Astrocyte of the spinal cord (primary cell): Measurements from ENCODE around the gene TMEM129.

Experiments
- DNase-seq: peaks from one replicate; pipeline ENCODE4 v3.0.0; 2011; ENCODE audit warnings: low read depth, low spot score
- H3K4me3 ChIP-seq: 2 replicates; pipeline ENCODE4 v1.5.1; 2011; ENCODE audit warnings: low read depth, mild to moderate bottlenecking, low read length, moderate library complexity
- CTCF ChIP-seq: IDR thresholded peaks from 2 replicates; pipeline ENCODE4 v1.5.1; 2012; ENCODE audit warnings: low read depth, mild to moderate bottlenecking, low read length, inconsistent platforms
- in situ Hi-C: cut with HindIII; loops from 2 replicates; pipeline ENCODE4 v1.10.0; 2017; ENCODE audit warnings: low sequenced_read_pairs

The TMEM129 gene

GRCh38 chr4:1745165-1745564 is 24.0 kb upstream of the TMEM129 start:
- no peak overlapping the region for H3K4me3 ChIP-seq
- TF ChIP-seq CTCF = no peak
- DNase-seq = no peak
- in situ Hi-C loops = no loop called here

- H3K4me3 ChIP-seq = no peak overlapping the region
- in situ Hi-C loops = no loop called here
- no peak for TF ChIP-seq CTCF
- DNase-seq = no peak
Observed at GRCh38 chr4:1744552-1744951, 23.4 kb upstream of the TMEM129 start.

- in situ Hi-C loops = no loop called here
- no peak overlapping the region for H3K4me3 ChIP-seq
- DNase-seq = no peak
- no peak for TF ChIP-seq CTCF
Observed at GRCh38 chr4:1743975-1744374, 22.9 kb upstream of the TMEM129 start.

- DNase-seq = no peak
- in situ Hi-C loops = no loop called here
- no peak for TF ChIP-seq CTCF
- H3K4me3 ChIP-seq = no peak overlapping the region
Observed at GRCh38 chr4:1743551-1743950, 22.4 kb upstream of the TMEM129 start.

GRCh38 chr4:1741208-1741607 is 20.1 kb upstream of the TMEM129 start:
- TF ChIP-seq CTCF = no peak
- H3K4me3 ChIP-seq = no peak overlapping the region

GRCh38 chr4:1740021-1740545 is 19.0 kb upstream of the TMEM129 start:
- DNase-seq = no peak
- H3K4me3 ChIP-seq = no peak overlapping the region
- in situ Hi-C loops = no loop called here
- TF ChIP-seq CTCF = no peak

More at GRCh38 chr4:1741208-1741607, 20.1 kb upstream of the TMEM129 start:
- no peak for DNase-seq
- in situ Hi-C loops = no loop called here

- DNase-seq = no peak
- in situ Hi-C loops = no loop called here
- no peak for TF ChIP-seq CTCF
- H3K4me3 ChIP-seq = no peak overlapping the region
Observed at GRCh38 chr4:1739358-1739757, 18.2 kb upstream of the TMEM129 start.
